HepG2 (cell line): ENCODE data around the gene MAPK7. TPM values are rescaled to one million over a fixed set of nuclear protein-coding genes. Genes with fewer than 3 reads are reported as not detected.
A peak's percentile ranks its signal among the peaks of the same experiment; 100 is the strongest.

ENCODE experiments used
- ETV6 ChIP-seq: sonication (generic); formaldehyde crosslinking; conservative IDR thresholded peaks from 2 replicates; pipeline ENCODE4 v1.4.0; 2020; ENCODE audit warnings: missing genetic modification reagents
- KLF16 ChIP-seq, 2 experiments: sonication (generic) in 1 of 2; formaldehyde crosslinking in 1 of 2; IDR thresholded peaks; 2 replicates each; pipeline versions ENCODE4 v1.6.1 to v1.8.0; 2016 to 2023; ENCODE audit warnings: missing genetic modification reagents in 2 of 2, missing compliant biosample characterization in 1 of 2
- PHF20 ChIP-seq: sonication (generic); formaldehyde crosslinking; IDR thresholded peaks from 2 replicates; pipeline ENCODE4 v1.5.0; 2020; ENCODE audit warnings: mild to moderate bottlenecking, missing genetic modification reagents
- SATB2 ChIP-seq: sonication (generic); formaldehyde crosslinking; IDR thresholded peaks from 2 replicates; pipeline ENCODE4 v1.5.0; 2020; ENCODE audit warnings: missing genetic modification reagents
- SMC3 ChIP-seq: IDR thresholded peaks from 2 replicates; pipeline ENCODE4 v1.6.1; 2011; ENCODE audit warnings: low read length, improper control_type of control experiment
- SRSF9 ChIP-seq: fragments of 200-400 bp; formaldehyde crosslinking; IDR thresholded peaks from 2 replicates; pipeline ENCODE4 v1.6.1; 2018; ENCODE audit warnings: borderline replicate concordance, mild to moderate bottlenecking, low read depth, low read length; ENCODE audit not compliant: insufficient read depth, poor library complexity, severe bottlenecking
- ZKSCAN8 ChIP-seq: IDR thresholded peaks from 2 replicates; pipeline ENCODE4 v1.6.1; 2016; ENCODE audit warnings: borderline replicate concordance, missing genetic modification reagents, missing compliant biosample characterization
- ZNF121 ChIP-seq: sonication (generic); formaldehyde crosslinking; IDR thresholded peaks from 2 replicates; pipeline ENCODE4 v1.5.0; 2020; ENCODE audit warnings: mild to moderate bottlenecking, missing genetic modification reagents
- ZNF550 ChIP-seq: sonication (generic); formaldehyde crosslinking; IDR thresholded peaks from 2 replicates; pipeline ENCODE4 v1.4.0; 2020; ENCODE audit warnings: mild to moderate bottlenecking, missing genetic modification reagents, borderline replicate concordance
- ZNF557 ChIP-seq: sonication (generic); formaldehyde crosslinking; IDR thresholded peaks from 2 replicates; pipeline ENCODE4 v1.4.0; 2020; ENCODE audit warnings: missing genetic modification reagents
- ZNF572 ChIP-seq: sonication (generic); formaldehyde crosslinking; IDR thresholded peaks from 2 replicates; pipeline ENCODE4 v1.5.1; 2020; ENCODE audit warnings: mild to moderate bottlenecking, missing genetic modification reagents
- ZNF616 ChIP-seq: sonication (generic); formaldehyde crosslinking; IDR thresholded peaks from 2 replicates; pipeline ENCODE4 v1.5.0; 2020; ENCODE audit warnings: low read depth, mild to moderate bottlenecking, missing genetic modification reagents
- ZNF775 ChIP-seq: sonication (generic); formaldehyde crosslinking; IDR thresholded peaks from 2 replicates; pipeline ENCODE4 v1.4.0; 2020; ENCODE audit warnings: missing genetic modification reagents, mild to moderate bottlenecking, moderate library complexity, borderline replicate concordance
- polyA plus RNA-seq, 8 experiments: library from polyadenylated mRNA; depleted of rRNA in 3 of 8; stranded (reverse) in 7 of 8; unstranded in 1 of 8; fragments of >200 nt; fragmentation: Illumina TruSeq in 4 of 8; extraction: Trizol in 4 of 8; gene quantifications; 2 replicates each; pipeline versions ENCODE4 v1.2.1 to v1.2.3, GENCODE V29; 2011 to 2016; ENCODE audit warnings: low read depth in 4 of 8, missing spikeins in 1 of 8, mixed read lengths in 1 of 8; ENCODE audit not compliant: insufficient read depth in 1 of 8
- total RNA-seq, 5 experiments: library from RNA; depleted of rRNA; stranded (reverse); fragments of >200 nt; fragmentation: Illumina TruSeq; extraction: Trizol; gene quantifications; 2 replicates each; pipeline ENCODE4 v1.2.3, GENCODE V29; 2016; ENCODE audit warnings: low read depth in 1 of 5
- TF ChIP-seq, protein P1 (sequence below): sonication (generic); formaldehyde crosslinking; IDR thresholded peaks from 2 replicates; pipeline ENCODE4 v1.4.0; 2020; ENCODE audit warnings: missing genetic modification reagents, borderline replicate concordance
- TF ChIP-seq, protein P2 (sequence below): sonication (generic); formaldehyde crosslinking; IDR thresholded peaks from 2 replicates; pipeline ENCODE4 v1.5.1; 2020; ENCODE audit warnings: mild to moderate bottlenecking, missing genetic modification reagents, moderate library complexity
- TF ChIP-seq, protein P3 (sequence below): IDR thresholded peaks from 2 replicates; pipeline ENCODE4 v1.6.1; 2016; ENCODE audit warnings: control low read depth
- TF ChIP-seq, protein P4 (sequence below): IDR thresholded peaks from 2 replicates; pipeline ENCODE4 v1.6.1; 2012; ENCODE audit warnings: inconsistent platforms
- TF ChIP-seq, protein P5 (sequence below): sonication (generic); formaldehyde crosslinking; conservative IDR thresholded peaks from 2 replicates; pipeline ENCODE4 v1.8.0; 2022; ENCODE audit warnings: mild to moderate bottlenecking, moderate library complexity, missing genetic modification reagents

MAPK7 gene
- total and polyA plus RNA-seq, 2 of the 13 experiments (the other 11 are each of a cell fraction or from before 2014, with no cell fraction given): 2.9 to 5.9 TPM

DNA sequence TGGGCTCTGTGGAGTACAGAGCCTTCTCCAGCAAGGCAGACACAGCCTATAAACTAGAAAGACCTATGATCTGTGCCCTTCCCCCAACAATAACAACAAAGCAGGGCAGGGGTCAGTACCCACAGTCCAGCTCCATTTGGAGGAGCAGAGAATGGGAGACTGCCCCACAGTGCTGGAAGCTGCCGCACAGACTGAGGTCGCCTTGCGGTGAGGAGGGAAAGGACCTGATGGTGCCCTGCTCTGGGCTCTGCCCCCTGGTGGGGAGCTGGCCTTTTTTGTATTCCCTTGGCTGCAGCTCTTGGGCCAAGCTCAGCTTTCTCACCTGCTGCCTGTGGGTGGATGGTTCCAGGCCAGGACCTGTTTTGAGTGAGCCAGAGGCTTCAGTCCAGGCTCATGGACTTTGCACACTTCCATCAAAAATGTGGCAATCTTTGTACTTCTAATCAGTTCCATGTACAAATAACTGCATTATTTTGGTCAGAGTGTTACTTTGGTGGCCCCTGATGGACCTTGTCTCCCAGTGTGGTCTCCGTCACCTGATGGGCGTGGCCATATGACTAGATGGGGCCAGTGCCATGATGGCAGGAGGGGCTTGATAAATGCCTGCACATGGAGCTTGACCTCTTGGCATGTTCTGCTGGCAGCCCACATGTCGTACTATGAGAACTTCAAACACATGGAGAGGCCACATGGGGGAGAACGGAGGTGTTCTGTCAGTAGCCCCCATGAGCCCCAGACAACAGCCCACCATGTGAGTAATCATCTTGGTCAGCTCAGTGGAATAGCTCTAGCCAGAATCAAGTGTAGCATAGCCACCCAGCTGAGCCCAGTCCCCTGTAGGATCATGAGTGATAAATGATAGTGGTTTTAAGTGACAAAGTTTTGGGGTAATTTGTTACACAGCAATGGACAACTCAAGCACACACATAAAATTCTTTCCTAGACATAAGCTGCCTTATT lies 40.0 kb upstream of the MAPK7 start (continued):
- TF ChIP-seq, protein P1, sequence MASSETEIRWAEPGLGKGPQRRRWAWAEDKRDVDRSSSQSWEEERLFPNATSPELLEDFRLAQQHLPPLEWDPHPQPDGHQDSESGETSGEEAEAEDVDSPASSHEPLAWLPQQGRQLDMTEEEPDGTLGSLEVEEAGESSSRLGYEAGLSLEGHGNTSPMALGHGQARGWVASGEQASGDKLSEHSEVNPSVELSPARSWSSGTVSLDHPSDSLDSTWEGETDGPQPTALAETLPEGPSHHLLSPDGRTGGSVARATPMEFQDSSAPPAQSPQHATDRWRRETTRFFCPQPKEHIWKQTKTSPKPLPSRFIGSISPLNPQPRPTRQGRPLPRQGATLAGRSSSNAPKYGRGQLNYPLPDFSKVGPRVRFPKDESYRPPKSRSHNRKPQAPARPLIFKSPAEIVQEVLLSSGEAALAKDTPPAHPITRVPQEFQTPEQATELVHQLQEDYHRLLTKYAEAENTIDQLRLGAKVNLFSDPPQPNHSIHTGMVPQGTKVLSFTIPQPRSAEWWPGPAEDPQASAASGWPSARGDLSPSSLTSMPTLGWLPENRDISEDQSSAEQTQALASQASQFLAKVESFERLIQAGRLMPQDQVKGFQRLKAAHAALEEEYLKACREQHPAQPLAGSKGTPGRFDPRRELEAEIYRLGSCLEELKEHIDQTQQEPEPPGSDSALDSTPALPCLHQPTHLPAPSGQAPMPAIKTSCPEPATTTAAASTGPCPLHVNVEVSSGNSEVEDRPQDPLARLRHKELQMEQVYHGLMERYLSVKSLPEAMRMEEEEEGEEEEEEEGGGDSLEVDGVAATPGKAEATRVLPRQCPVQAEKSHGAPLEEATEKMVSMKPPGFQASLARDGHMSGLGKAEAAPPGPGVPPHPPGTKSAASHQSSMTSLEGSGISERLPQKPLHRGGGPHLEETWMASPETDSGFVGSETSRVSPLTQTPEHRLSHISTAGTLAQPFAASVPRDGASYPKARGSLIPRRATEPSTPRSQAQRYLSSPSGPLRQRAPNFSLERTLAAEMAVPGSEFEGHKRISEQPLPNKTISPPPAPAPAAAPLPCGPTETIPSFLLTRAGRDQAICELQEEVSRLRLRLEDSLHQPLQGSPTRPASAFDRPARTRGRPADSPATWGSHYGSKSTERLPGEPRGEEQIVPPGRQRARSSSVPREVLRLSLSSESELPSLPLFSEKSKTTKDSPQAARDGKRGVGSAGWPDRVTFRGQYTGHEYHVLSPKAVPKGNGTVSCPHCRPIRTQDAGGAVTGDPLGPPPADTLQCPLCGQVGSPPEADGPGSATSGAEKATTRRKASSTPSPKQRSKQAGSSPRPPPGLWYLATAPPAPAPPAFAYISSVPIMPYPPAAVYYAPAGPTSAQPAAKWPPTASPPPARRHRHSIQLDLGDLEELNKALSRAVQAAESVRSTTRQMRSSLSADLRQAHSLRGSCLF (CRISPR knock-in tag): no peak
- TF ChIP-seq ZNF775 (CRISPR knock-in tag): no peak
- no peak for TF ChIP-seq ZNF616
- no peak for TF ChIP-seq PHF20 (CRISPR knock-in tag)
- no peak; the same call in 1 of the 2 replicates for TF ChIP-seq ZNF121 (CRISPR knock-in tag)
- TF ChIP-seq ETV6 (CRISPR knock-in tag): no peak
- TF ChIP-seq ZNF557 (CRISPR knock-in tag): 0 out of 2 replicates have a peak, but pooled peaks have one; percentile 41
- no peak; the same call in 1 of the 2 replicates for TF ChIP-seq ZNF572 (CRISPR knock-in tag)
- TF ChIP-seq KLF16 (CRISPR knock-in tag; IDR thresholded peaks at IDR 0.05): peak in 1 of 2 experiments; percentile 87; a peak in 1 of 4 replicates
- TF ChIP-seq SMC3: peak; percentile 55
- TF ChIP-seq ZKSCAN8 (CRISPR knock-in tag): no peak
- 0 out of 2 replicates have a peak, but pooled peaks have one; percentile 6 for TF ChIP-seq SATB2 (CRISPR knock-in tag)
- TF ChIP-seq, protein P2, sequence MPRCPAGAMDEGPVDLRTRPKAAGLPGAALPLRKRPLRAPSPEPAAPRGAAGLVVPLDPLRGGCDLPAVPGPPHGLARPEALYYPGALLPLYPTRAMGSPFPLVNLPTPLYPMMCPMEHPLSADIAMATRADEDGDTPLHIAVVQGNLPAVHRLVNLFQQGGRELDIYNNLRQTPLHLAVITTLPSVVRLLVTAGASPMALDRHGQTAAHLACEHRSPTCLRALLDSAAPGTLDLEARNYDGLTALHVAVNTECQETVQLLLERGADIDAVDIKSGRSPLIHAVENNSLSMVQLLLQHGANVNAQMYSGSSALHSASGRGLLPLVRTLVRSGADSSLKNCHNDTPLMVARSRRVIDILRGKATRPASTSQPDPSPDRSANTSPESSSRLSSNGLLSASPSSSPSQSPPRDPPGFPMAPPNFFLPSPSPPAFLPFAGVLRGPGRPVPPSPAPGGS (CRISPR knock-in tag): peak; percentile 81; the same call in 1 of the 2 replicates
- TF ChIP-seq, protein P3, sequence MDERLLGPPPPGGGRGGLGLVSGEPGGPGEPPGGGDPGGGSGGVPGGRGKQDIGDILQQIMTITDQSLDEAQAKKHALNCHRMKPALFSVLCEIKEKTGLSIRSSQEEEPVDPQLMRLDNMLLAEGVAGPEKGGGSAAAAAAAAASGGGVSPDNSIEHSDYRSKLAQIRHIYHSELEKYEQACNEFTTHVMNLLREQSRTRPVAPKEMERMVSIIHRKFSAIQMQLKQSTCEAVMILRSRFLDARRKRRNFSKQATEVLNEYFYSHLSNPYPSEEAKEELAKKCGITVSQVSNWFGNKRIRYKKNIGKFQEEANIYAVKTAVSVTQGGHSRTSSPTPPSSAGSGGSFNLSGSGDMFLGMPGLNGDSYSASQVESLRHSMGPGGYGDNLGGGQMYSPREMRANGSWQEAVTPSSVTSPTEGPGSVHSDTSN: 0 out of 2 replicates have a peak, but pooled peaks have one; percentile 45
- TF ChIP-seq, protein P4, sequence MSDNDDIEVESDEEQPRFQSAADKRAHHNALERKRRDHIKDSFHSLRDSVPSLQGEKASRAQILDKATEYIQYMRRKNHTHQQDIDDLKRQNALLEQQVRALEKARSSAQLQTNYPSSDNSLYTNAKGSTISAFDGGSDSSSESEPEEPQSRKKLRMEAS: peak; percentile 79; the same call in 1 of the 2 replicates
- no peak; the same call in 1 of the 2 replicates for TF ChIP-seq ZNF550 (CRISPR knock-in tag)
- TF ChIP-seq SRSF9: no peak
- TF ChIP-seq, protein P5, sequence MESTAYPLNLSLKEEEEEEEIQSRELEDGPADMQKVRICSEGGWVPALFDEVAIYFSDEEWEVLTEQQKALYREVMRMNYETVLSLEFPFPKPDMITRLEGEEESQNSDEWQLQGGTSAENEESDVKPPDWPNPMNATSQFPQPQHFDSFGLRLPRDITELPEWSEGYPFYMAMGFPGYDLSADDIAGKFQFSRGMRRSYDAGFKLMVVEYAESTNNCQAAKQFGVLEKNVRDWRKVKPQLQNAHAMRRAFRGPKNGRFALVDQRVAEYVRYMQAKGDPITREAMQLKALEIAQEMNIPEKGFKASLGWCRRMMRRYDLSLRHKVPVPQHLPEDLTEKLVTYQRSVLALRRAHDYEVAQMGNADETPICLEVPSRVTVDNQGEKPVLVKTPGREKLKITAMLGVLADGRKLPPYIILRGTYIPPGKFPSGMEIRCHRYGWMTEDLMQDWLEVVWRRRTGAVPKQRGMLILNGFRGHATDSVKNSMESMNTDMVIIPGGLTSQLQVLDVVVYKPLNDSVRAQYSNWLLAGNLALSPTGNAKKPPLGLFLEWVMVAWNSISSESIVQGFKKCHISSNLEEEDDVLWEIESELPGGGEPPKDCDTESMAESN: peak; percentile 81
